ENCODE results near the gene GYS2. TPM values are rescaled to one million over a fixed set of nuclear protein-coding genes. Genes with fewer than 3 reads are reported as not detected.

The GYS2 gene
- total RNA-seq, 2 experiments from 2014 or later = not detected

- no peak for DNase-seq
- Mint-ChIP-seq H3K27me3 (ENCODE audit: low read depth) (no peaks in the 10 kb centered on the region), H3K36me3 (ENCODE audit: low read depth) (no peaks in the 10 kb centered on the region), H3K27ac (no peak overlapping the region), H3K4me1 (ENCODE audit: low read depth) (no peaks in the 10 kb centered on the region), H3K9me3 (no peaks in the 10 kb centered on the region), H3K4me3 (no peak overlapping the region)
- intact Hi-C loops (cut with micrococcal nuclease) = no loop called here
- CTCF ChIA-PET = interaction anchor here (0.8 kb wide), 1 partner anchor 113 kb away, joined by 3 read pairs; no protein-coding TSS in a partner anchor
These were observed 37.7 kb downstream of the GYS2 start for GRCh38 chr12:21566907-21567394.

GRCh38 chr12:21566223-21566906 is 38.3 kb downstream of the GYS2 start:
- Mint-ChIP-seq H3K4me3 (no peak overlapping the region), H3K9me3 (no peaks in the 10 kb centered on the region), H3K27ac (no peak overlapping the region), H3K4me1 (ENCODE audit: low read depth) (no peaks in the 10 kb centered on the region), H3K36me3 (ENCODE audit: low read depth) (no peaks in the 10 kb centered on the region), H3K27me3 (ENCODE audit: low read depth) (no peaks in the 10 kb centered on the region)
- intact Hi-C loops (cut with micrococcal nuclease) = no loop called here
- CTCF ChIA-PET = interaction anchor here (0.8 kb wide), 1 partner anchor 114 kb away, joined by 3 read pairs; no protein-coding TSS in a partner anchor
- DNase-seq = no peak

- CTCF ChIA-PET = no interaction called here
- intact Hi-C loops (cut with micrococcal nuclease) = no loop called here
- Mint-ChIP-seq H3K27ac (no peak overlapping the region), H3K4me3 (no peak overlapping the region), H3K36me3 (ENCODE audit: low read depth) (no peaks in the 10 kb centered on the region), H3K27me3 (ENCODE audit: low read depth) (no peaks in the 10 kb centered on the region), H3K9me3 (no peaks in the 10 kb centered on the region), H3K4me1 (ENCODE audit: low read depth) (peaks cover 7% of the 10 kb centered on the region)
- DNase-seq = no peak
These were observed 41.8 kb downstream of the GYS2 start for GRCh38 chr12:21562859-21563258.

- no peaks in the 10 kb centered on the region for H3K27me3 Mint-ChIP-seq (ENCODE audit: low read depth)
- peaks cover 7% of the 10 kb centered on the region for H3K4me1 Mint-ChIP-seq (ENCODE audit: low read depth)
- H3K36me3 Mint-ChIP-seq (ENCODE audit: low read depth) = no peaks in the 10 kb centered on the region
- no peaks in the 10 kb centered on the region for H3K9me3 Mint-ChIP-seq
- intact Hi-C loops (cut with micrococcal nuclease) = loop anchor here (2.0 kb wide), 1 partner anchor 20 kb away; no protein-coding TSS in a partner anchor
- DNase-seq = no peak
- CTCF ChIA-PET = no interaction called here
- H3K4me3 Mint-ChIP-seq = no peak overlapping the region
- no peak overlapping the region for H3K27ac Mint-ChIP-seq
These were observed 43.5 kb downstream of the GYS2 start for GRCh38 chr12:21561158-21561557.

- Mint-ChIP-seq H3K27ac (peak overlapping the region; percentile 32), H3K4me3 (no peak overlapping the region), H3K27me3 (ENCODE audit: low read depth) (no peaks in the 10 kb centered on the region), H3K4me1 (ENCODE audit: low read depth) (peaks cover 7% of the 10 kb centered on the region), H3K36me3 (ENCODE audit: low read depth) (no peaks in the 10 kb centered on the region), H3K9me3 (no peaks in the 10 kb centered on the region)
- CTCF ChIA-PET = interaction anchor here (0.6 kb wide), 1 partner anchor 887 kb away, joined by 3 read pairs; no protein-coding TSS in a partner anchor
- intact Hi-C loops (cut with micrococcal nuclease) = loop anchor here (2.0 kb wide), 1 partner anchor 19 kb away; no protein-coding TSS in a partner anchor
- no peak for DNase-seq
These were observed 44.6 kb downstream of the GYS2 start for GRCh38 chr12:21559855-21560569.

DNA sequence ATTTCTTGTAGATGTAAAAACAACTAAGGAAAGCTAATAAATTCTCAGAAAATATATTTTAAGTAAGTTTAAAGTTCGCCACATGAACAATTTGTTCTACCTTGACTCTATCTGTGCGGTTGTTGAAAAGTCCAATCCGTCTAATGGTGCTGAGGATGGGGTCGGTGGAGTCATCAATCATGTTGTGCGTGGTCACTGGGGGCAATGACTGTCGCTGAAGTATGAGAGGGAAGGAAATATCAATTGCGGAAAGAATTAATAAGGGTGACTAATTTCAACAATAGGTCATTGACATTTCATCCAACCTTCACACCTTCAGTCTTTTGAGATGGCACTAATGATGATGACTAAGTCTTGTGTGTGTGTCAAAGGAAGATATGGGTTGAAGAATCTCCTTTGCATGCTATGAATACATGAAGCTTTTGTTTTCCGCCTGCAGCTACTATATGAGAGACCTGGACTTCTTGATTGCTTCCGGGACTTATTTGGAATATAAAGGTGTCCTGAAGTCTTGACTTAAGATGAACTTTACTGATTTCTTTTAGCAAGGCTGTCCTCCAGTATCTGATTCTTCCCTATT is 46.5 kb downstream of the GYS2 start:
- Mint-ChIP-seq H3K27ac (no peak overlapping the region), H3K4me1 (ENCODE audit: low read depth) (peaks cover 7% of the 10 kb centered on the region), H3K4me3 (no peak overlapping the region), H3K9me3 (no peaks in the 10 kb centered on the region), H3K27me3 (ENCODE audit: low read depth) (no peaks in the 10 kb centered on the region), H3K36me3 (ENCODE audit: low read depth) (no peaks in the 10 kb centered on the region)
- intact Hi-C loops (cut with micrococcal nuclease) = no loop called here
- DNase-seq = no peak
- CTCF ChIA-PET = interaction anchor here (0.5 to 2.0 kb wide), 2 partner anchors 10 to 564 kb away, joined by 3 to 5 read pairs; no protein-coding TSS in a partner anchor

DNA sequence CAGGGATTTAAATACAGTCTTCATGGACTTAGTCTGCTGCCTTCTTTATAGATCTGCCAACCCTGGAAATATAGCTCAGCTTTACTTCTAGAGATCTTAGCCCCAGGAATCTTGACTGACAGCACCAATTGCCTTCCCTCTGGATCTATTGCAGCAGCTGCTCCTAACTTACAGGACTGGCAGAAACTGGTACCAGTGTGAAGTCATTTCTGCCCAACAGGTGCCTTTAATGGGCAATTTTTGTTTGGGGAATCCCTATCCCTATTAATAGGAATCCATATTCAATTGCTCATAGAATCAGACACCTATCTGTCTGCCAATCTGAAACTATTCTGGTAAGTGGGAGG is 51.3 kb downstream of the GYS2 start:
- no peaks in the 10 kb centered on the region for H3K27me3 Mint-ChIP-seq (ENCODE audit: low read depth)
- no peak for DNase-seq
- no peaks in the 10 kb centered on the region for H3K4me1 Mint-ChIP-seq (ENCODE audit: low read depth)
- H3K4me3 Mint-ChIP-seq = no peak overlapping the region
- H3K9me3 Mint-ChIP-seq = no peaks in the 10 kb centered on the region
- no peak overlapping the region for H3K27ac Mint-ChIP-seq
- CTCF ChIA-PET = no interaction called here
- no peaks in the 10 kb centered on the region for H3K36me3 Mint-ChIP-seq (ENCODE audit: low read depth)
- intact Hi-C loops (cut with micrococcal nuclease) = no loop called here

DNA sequence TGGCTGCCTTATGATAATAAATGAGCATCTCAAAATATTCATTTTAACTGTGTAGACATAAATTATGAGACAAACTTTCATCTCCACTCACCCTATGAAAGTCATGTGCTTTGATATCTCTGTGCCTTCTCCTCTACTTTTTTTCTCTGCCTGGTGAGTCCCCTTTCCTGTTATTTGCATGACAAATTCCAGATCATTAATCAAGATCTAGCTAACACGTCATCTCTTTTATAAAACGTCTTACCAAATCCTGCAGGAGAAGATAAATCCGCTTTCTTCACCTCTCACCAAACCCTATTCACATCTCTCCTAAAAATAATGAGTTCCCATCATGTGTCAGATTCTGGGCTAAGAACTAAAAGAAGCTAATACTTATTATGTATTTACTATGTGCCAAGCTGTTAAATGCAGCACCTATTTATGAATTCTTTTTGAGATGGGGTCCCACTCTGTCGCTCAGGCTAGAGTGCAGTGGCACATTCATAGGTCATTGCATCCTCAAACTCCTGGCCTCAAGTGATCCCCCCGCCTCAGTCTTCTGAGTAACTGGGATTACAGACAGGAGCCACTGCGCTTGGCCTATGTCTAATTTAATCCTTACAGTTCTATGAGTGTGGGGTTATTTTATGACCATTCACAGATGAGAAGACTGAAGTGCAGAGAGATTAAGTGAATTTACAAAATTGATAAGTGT is 51.9 kb downstream of the GYS2 start:
- Mint-ChIP-seq H3K27ac (no peak overlapping the region), H3K27me3 (ENCODE audit: low read depth) (no peaks in the 10 kb centered on the region)
- CTCF ChIA-PET = no interaction called here

DNA sequence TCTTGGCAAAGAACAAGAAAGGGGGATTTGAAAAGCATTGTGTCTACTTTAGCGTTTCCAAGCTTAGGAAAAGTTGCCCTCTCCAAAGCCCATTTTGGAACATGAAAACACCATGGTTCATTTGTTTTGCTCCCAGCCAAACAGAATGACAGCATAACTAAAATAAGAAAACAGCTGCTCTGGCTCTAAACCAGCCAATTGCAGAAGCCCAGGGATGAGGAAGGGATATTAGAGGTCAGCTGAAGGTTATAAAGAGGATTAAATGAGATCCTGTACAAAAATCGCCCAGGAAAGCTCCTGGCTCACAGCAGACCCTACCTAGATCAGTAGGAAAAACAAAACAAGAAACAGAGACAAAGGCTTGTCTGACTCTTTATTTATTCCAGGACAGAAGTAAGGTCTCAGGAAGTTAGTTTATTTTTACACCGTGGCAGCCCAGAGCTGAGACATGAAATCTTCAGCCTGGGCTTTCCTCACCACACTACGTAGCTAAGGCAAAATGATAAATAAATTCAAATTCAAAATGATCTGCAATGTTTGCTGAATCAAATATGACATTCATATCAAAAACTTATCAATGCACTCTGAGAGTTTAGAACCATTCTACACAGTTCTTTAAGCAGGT is 52.7 kb downstream of the GYS2 start:
- no peak for DNase-seq
- no peak overlapping the region for H3K27ac Mint-ChIP-seq
- peaks cover 5% of the 10 kb centered on the region for H3K4me1 Mint-ChIP-seq (ENCODE audit: low read depth)
- intact Hi-C loops (cut with micrococcal nuclease) = no loop called here
- H3K4me3 Mint-ChIP-seq = no peak overlapping the region
- H3K36me3 Mint-ChIP-seq (ENCODE audit: low read depth) = no peaks in the 10 kb centered on the region
- CTCF ChIA-PET = no interaction called here
- H3K9me3 Mint-ChIP-seq = no peaks in the 10 kb centered on the region
- H3K27me3 Mint-ChIP-seq (ENCODE audit: low read depth) = no peaks in the 10 kb centered on the region

More for the DNA sequence above, 51.9 kb downstream of the GYS2 start:
- no peaks in the 10 kb centered on the region for H3K4me1 Mint-ChIP-seq (ENCODE audit: low read depth)
- no peak for DNase-seq
- H3K36me3 Mint-ChIP-seq (ENCODE audit: low read depth) = no peaks in the 10 kb centered on the region
- no peak overlapping the region for H3K4me3 Mint-ChIP-seq
- intact Hi-C loops (cut with micrococcal nuclease) = no loop called here
- no peaks in the 10 kb centered on the region for H3K9me3 Mint-ChIP-seq

- intact Hi-C loops (cut with micrococcal nuclease) = no loop called here
- peaks cover 5% of the 10 kb centered on the region for H3K4me1 Mint-ChIP-seq (ENCODE audit: low read depth)
- H3K27ac Mint-ChIP-seq = no peak overlapping the region
- no peak for DNase-seq
- no peaks in the 10 kb centered on the region for H3K36me3 Mint-ChIP-seq (ENCODE audit: low read depth)
- no peak overlapping the region for H3K4me3 Mint-ChIP-seq
- H3K9me3 Mint-ChIP-seq = no peaks in the 10 kb centered on the region
- CTCF ChIA-PET = no interaction called here
- H3K27me3 Mint-ChIP-seq (ENCODE audit: low read depth) = no peaks in the 10 kb centered on the region
These were observed 57.2 kb downstream of the GYS2 start for GRCh38 chr12:21547437-21547836.

- Mint-ChIP-seq H3K27me3 (ENCODE audit: low read depth) (no peaks in the 10 kb centered on the region), H3K4me1 (ENCODE audit: low read depth) (peaks cover 5% of the 10 kb centered on the region), H3K27ac (no peak overlapping the region), H3K4me3 (no peak overlapping the region), H3K9me3 (no peaks in the 10 kb centered on the region), H3K36me3 (ENCODE audit: low read depth) (no peaks in the 10 kb centered on the region)
- DNase-seq = no peak
- intact Hi-C loops (cut with micrococcal nuclease) = no loop called here
- CTCF ChIA-PET = no interaction called here
These were observed 57.9 kb downstream of the GYS2 start for GRCh38 chr12:21546716-21547115.

- H3K36me3 Mint-ChIP-seq (ENCODE audit: low read depth) = no peaks in the 10 kb centered on the region
- H3K27ac Mint-ChIP-seq = no peak overlapping the region
- CTCF ChIA-PET = no interaction called here
- DNase-seq = no peak
- no peak overlapping the region for H3K4me3 Mint-ChIP-seq
- H3K9me3 Mint-ChIP-seq = no peaks in the 10 kb centered on the region
- H3K4me1 Mint-ChIP-seq (ENCODE audit: low read depth) = peaks cover 6% of the 10 kb centered on the region
- H3K27me3 Mint-ChIP-seq (ENCODE audit: low read depth) = no peaks in the 10 kb centered on the region
- intact Hi-C loops (cut with micrococcal nuclease) = no loop called here
These were observed 59.1 kb downstream of the GYS2 start for GRCh38 chr12:21545557-21545956.
